GM12878 (cell line): ENCODE data around the gene UBE2E1. TPM values are rescaled to one million over a fixed set of nuclear protein-coding genes. Genes with fewer than 3 reads are reported as not detected.

ENCODE experiments used
- ATAC-seq: fragments of 200-7000 bp; cut with Tn5 transposase; 3 replicates; pipeline ENCODE4 v1.9.1; 2020; ENCODE audit warnings: mild to moderate bottlenecking, moderate library complexity
- BruUV-seq: library from RNA; stranded (reverse); fragments of 400-500 nt; replicated peaks from 2 replicates; lab custom pipeline; 2021; lab: Mats Ljungman, UMichigan
- CTCF ChIA-PET: fragments of 300-600 bp; sonication (Branson Sonifier 250); formaldehyde crosslinking; extraction: SDS; loops from one replicate; lab custom pipeline; 2021; ENCODE audit warnings: inconsistent platforms; lab: Yijun Ruan, JAX
- POLR2A ChIA-PET: fragments of 350-600 bp; formaldehyde crosslinking; extraction: SDS; loops from one replicate; lab custom pipeline; 2021; ENCODE audit warnings: inconsistent platforms; lab: Charles Lee
- RAD21 ChIA-PET: fragments of 300-600 bp; sonication (Branson Sonifier 250); formaldehyde crosslinking; loops from one replicate; lab custom pipeline; 2023; ENCODE audit warnings: antibody characterized with exemption; ENCODE audit not compliant: unreplicated experiment; lab: Charles Lee
- SMC1A ChIA-PET: fragments of 300-600 bp; sonication (Branson Sonifier 250); formaldehyde crosslinking; loops from one replicate; lab custom pipeline; 2023; ENCODE audit not compliant: unreplicated experiment, uncharacterized antibody; lab: Charles Lee
- DNase-seq: peaks from one replicate; pipeline ENCODE4 v3.0.0-alpha.2; 2011; ENCODE audit warnings: low read depth, low spot score
- FAIRE-seq: peaks from 3 replicates; lab custom pipeline; 2011; peaks lifted over from hg19 to GRCh38; lab: Jason Lieb, UNC
- H2AFZ ChIP-seq: 2 replicates; pipeline ENCODE4 v1.6.0; 2011; ENCODE audit warnings: low read depth, low read length, control low read depth; ENCODE audit not compliant: control insufficient read depth
- H3K27ac ChIP-seq: 2 replicates; pipeline ENCODE4 v1.5.1; 2011; ENCODE audit warnings: control low read depth; ENCODE audit not compliant: control insufficient read depth, insufficient read depth
- H3K27me3 ChIP-seq, 2 experiments: replicated peaks in 1 of 2; 2 replicates each; pipeline versions ENCODE4 v1.6.0 to v1.6.1; 2011; ENCODE audit warnings: low read length in 1 of 2; ENCODE audit not compliant: control insufficient read depth in 2 of 2, insufficient read depth in 2 of 2
- H3K36me3 ChIP-seq, 2 experiments: 2 replicates each; pipeline ENCODE4 v1.5.1; 2011; ENCODE audit warnings: low read length in 1 of 2; ENCODE audit not compliant: control insufficient read depth in 2 of 2, insufficient read depth in 2 of 2
- H3K4me1 ChIP-seq: 2 replicates; pipeline ENCODE4 v1.6.1; 2011; ENCODE audit warnings: mild to moderate bottlenecking, low read length, moderate library complexity, mixed read lengths; ENCODE audit not compliant: control insufficient read depth, insufficient read depth
- H3K4me2 ChIP-seq: 2 replicates; pipeline ENCODE4 v1.6.0; 2011; ENCODE audit warnings: control low read depth; ENCODE audit not compliant: control insufficient read depth, insufficient read depth
- H3K4me3 ChIP-seq: fragments of 200-600 bp; sonication (generic); 2 replicates; pipeline ENCODE4 v1.5.1; 2016
- H3K79me2 ChIP-seq: 2 replicates; pipeline ENCODE4 v1.6.0; 2011; ENCODE audit warnings: low read length; ENCODE audit not compliant: control insufficient read depth, insufficient read depth
- H3K9ac ChIP-seq: 2 replicates; pipeline ENCODE4 v1.8.0; 2011; ENCODE audit warnings: low read length, control low read depth, mixed read lengths; ENCODE audit not compliant: control insufficient read depth, insufficient read depth
- H3K9me3 ChIP-seq: replicated peaks from 3 replicates; pipeline ENCODE4 v1.5.1; 2011; ENCODE audit warnings: mild to moderate bottlenecking, low read length; ENCODE audit not compliant: control insufficient read depth, insufficient read depth
- H4K20me1 ChIP-seq: 2 replicates; pipeline ENCODE4 v1.6.0; 2011; ENCODE audit not compliant: control insufficient read depth, insufficient read depth
- CUX1 ChIP-seq: IDR thresholded peaks from 2 replicates; pipeline ENCODE4 v1.6.1; 2012; ENCODE audit warnings: improper control_type of control experiment, low read depth, low read length; ENCODE audit not compliant: insufficient replicate concordance
- EP300 ChIP-seq, 2 experiments: fragments of 150-350 bp in 1 of 2; IDR thresholded peaks; 2 replicates each; pipeline ENCODE4 v1.6.1; 2011 to 2012; ENCODE audit warnings: low read depth in 2 of 2, low read length in 2 of 2, borderline replicate concordance in 1 of 2, improper control_type of control experiment in 1 of 2, inconsistent platforms in 1 of 2; ENCODE audit not compliant: control insufficient read depth in 1 of 2
- MXI1 ChIP-seq: fragments of 150-350 bp; IDR thresholded peaks from 2 replicates; pipeline ENCODE4 v1.6.1; 2011; ENCODE audit warnings: low read depth, mild to moderate bottlenecking, inconsistent platforms, low read length, improper control_type of control experiment
- NFYB ChIP-seq: IDR thresholded peaks from 2 replicates; pipeline ENCODE4 v1.6.1; 2011; ENCODE audit warnings: low read depth, mild to moderate bottlenecking, low read length, improper control_type of control experiment, moderate library complexity; ENCODE audit not compliant: insufficient read depth
- NR2C1 ChIP-seq: fragments of 450-650 bp; IDR thresholded peaks from 2 replicates; pipeline ENCODE4 v1.6.1; 2017; ENCODE audit warnings: antibody characterized with exemption, mild to moderate bottlenecking, moderate library complexity
- PKNOX1 ChIP-seq: fragments of 450-650 bp; IDR thresholded peaks from 2 replicates; pipeline ENCODE4 v1.6.1; 2016; ENCODE audit warnings: mild to moderate bottlenecking
- RELB ChIP-seq: fragments of 450-650 bp; IDR thresholded peaks from 2 replicates; pipeline ENCODE4 v1.6.1; 2017; ENCODE audit warnings: low read depth, mild to moderate bottlenecking, moderate library complexity
- REST ChIP-seq: IDR thresholded peaks from 2 replicates; pipeline ENCODE4 v1.6.1; 2012; ENCODE audit warnings: mild to moderate bottlenecking, low read depth, low read length
- YY1 ChIP-seq: IDR thresholded peaks from 2 replicates; pipeline ENCODE4 v1.6.1; 2011; ENCODE audit warnings: low read depth, mild to moderate bottlenecking, low read length
- WGBS: methylation state at CpG from one replicate; pipeline ENCODE4 v1.1.6; 2016; ENCODE audit warnings: low lambda C conversion rate; ENCODE audit not compliant: insufficient replicate concordance, insufficient coverage; ENCODE audit errors: missing lambda C conversion rate; 5-methylcytosine and 5-hydroxymethylcytosine counted together
- in situ Hi-C: fragments of 300-500 bp; cut with MboI; formaldehyde crosslinking; loops from 9 replicates; pipeline ENCODE4 v1.14.3; 2018; ENCODE audit warnings: mixed read lengths
- intact Hi-C: fragments of 100-400 bp; cut with micrococcal nuclease; formaldehyde crosslinking; loops from one replicate; pipeline ENCODE4 v1.14.2; 2022; ENCODE audit not compliant: unreplicated experiment
- polyA plus RNA-seq, 11 experiments: library from polyadenylated mRNA; depleted of rRNA in 4 of 11; unstranded in 6 of 11; stranded (reverse) in 5 of 11; fragments of >200 nt; fragmentation: Nextera tagmentation in 4 of 11; fragmentation: Illumina TruSeq in 1 of 11; extraction: Ambion mirVana in 4 of 11; extraction: Trizol in 1 of 11; gene quantifications; 1 replicate in 1 of 11; 2 replicates in 10 of 11; pipeline versions ENCODE4 v1.2.1 to v1.2.3, GENCODE V29; 2011 to 2016; ENCODE audit warnings: inconsistent platforms in 2 of 11, missing spikeins in 2 of 11, low read depth in 1 of 11
- total RNA-seq, 4 experiments: library from RNA; depleted of rRNA in 3 of 4; stranded (reverse); fragments of >200 nt in 3 of 4; fragmentation: Illumina TruSeq in 1 of 4; extraction: Trizol in 1 of 4; gene quantifications; 2 replicates each; pipeline versions ENCODE4 v1.2.1 to v1.2.3, GENCODE V29; 2013 to 2021

UBE2E1 gene
- total and polyA plus RNA-seq, 10 of the 15 experiments (the other 5 are each of a cell fraction or from before 2014, with no cell fraction given) = 18.7 to 425 (median 147) TPM

- no peak for TF ChIP-seq CUX1
Observed at GRCh38 chr3:23776352-23776891, 29.3 kb upstream of the UBE2E1 start (continued).

- Histone ChIP-seq H3K27me3 (no peaks in the 10 kb centered on the region; a peak in 1 of 4 replicates), H3K36me3 (no peaks in the 10 kb centered on the region), H3K9me3 (no peaks in the 10 kb centered on the region; the same call in 2 of the 3 replicates), H3K27ac (no peak overlapping the region), H3K79me2 (no peaks in the 10 kb centered on the region), H3K9ac (no peak overlapping the region), H4K20me1 (no peaks in the 10 kb centered on the region), H2AFZ (no peak overlapping the region), H3K4me1 (peaks cover 10% of the 10 kb centered on the region; the same call in 1 of the 2 replicates), H3K4me3 (no peak overlapping the region), H3K4me2 (no peak overlapping the region)
- intact Hi-C loops = no loop called here
- 98% methylated on average over 2 of the region's 2 CpGs for WGBS
- DNase-seq (no peak), ATAC-seq (no peak), FAIRE-seq (no peak)
- ChIA-PET SMC1A (interaction anchor here (1.0 kb wide), 1 partner anchor 13 kb away, joined by 3 read pairs; no protein-coding TSS in a partner anchor), RAD21 (no interaction called here), POLR2A (no interaction called here), CTCF (interaction anchor here (1.3 kb wide), 1 partner anchor 17 kb away, joined by 4 read pairs; no protein-coding TSS in a partner anchor)
- in situ Hi-C loops = no loop called here
- no TSS peak for BruUV-seq
- TF ChIP-seq MXI1 (no peak), PKNOX1 (no peak), NR2C1 (no peak), YY1 (no peak), RELB (no peak), NFYB (no peak), EP300 (IDR thresholded peaks at IDR 0.05; ENCODE audit: borderline replicate concordance in 1 of 2, control insufficient read depth in 1 of 2, low read depth in 2 of 2, low read length in 2 of 2) (no peak), REST (no peak)
Observed at GRCh38 chr3:23778446-23778845, 27.3 kb upstream of the UBE2E1 start.
